ENCODE data around the gene KLF2. TPM values are rescaled to one million over a fixed set of nuclear protein-coding genes. Genes with fewer than 3 reads are reported as not detected.

Gene KLF2
- total RNA-seq, 2 experiments from 2014 or later: 1,201 to 1,291 TPM

- Mint-ChIP-seq H3K4me1 (ENCODE audit: low read depth) (peaks cover 33% of the 10 kb centered on the region), H3K36me3 (ENCODE audit: low read depth) (peaks cover 24% of the 10 kb centered on the region), H3K9me3 (no peaks in the 10 kb centered on the region), H3K27me3 (no peaks in the 10 kb centered on the region), H3K27ac (no peak overlapping the region), H3K4me3 (no peak overlapping the region)
- Histone ChIP-seq H3K4me1 (ENCODE audit: insufficient read depth, low read length) (peaks cover 95% of the 10 kb centered on the region), H3K36me3 (ENCODE audit: insufficient read depth, low read length) (peaks cover 2% of the 10 kb centered on the region), H3K4me3 (ENCODE audit: low read length) (peak overlapping the region; percentile 44), H3K9me3 (ENCODE audit: control insufficient read depth in 1 of 2, insufficient read depth in 1 of 2, low read length in 2 of 2) (no peaks in the 10 kb centered on the region), H3K27me3 (ENCODE audit: control insufficient read depth in 1 of 2, insufficient read depth in 2 of 2, low read length in 2 of 2) (no peaks in the 10 kb centered on the region), H3K27ac (ENCODE audit: low read depth in 1 of 2, low read length in 2 of 2) (peak overlapping the region; percentile 90 to 97)
- DNase-seq (peak; percentile 83 to 97 (median 92)), ATAC-seq (ENCODE audit: poor library complexity) (peak; percentile 54)
- TF ChIP-seq CTCF (IDR thresholded peaks at IDR 0.05): no peak
- intact Hi-C loops (cut with DNase I, micrococcal nuclease): loop anchor here (1.0 to 5.0 kb wide), 3 partner anchors 45 to 535 kb away; no protein-coding TSS in a partner anchor
- POLR2A ChIA-PET: interaction anchor here (0.6 to 32.3 kb wide), 32 partner anchors 8 to 1936 kb away, joined by 3 to 3819 read pairs (median 5); partner anchors contain the start of genes DNAJB1, FAM32A, HSH2D and JUND
- CTCF ChIA-PET: interaction anchor here (0.5 to 8.0 kb wide), 12 partner anchors 9 to 124 kb away, joined by 3 to 106 read pairs (median 4); partner anchors contain the start of gene KLF2
These were observed 46.9 kb downstream of the KLF2 start for GRCh38 chr19:16371540-16371986.

GRCh38 chr19:16372065-16372915 lies 47.7 kb downstream of the KLF2 start:
- Mint-ChIP-seq H3K27ac (no peak overlapping the region), H3K27me3 (no peaks in the 10 kb centered on the region), H3K9me3 (no peaks in the 10 kb centered on the region), H3K36me3 (ENCODE audit: low read depth) (peaks cover 17% of the 10 kb centered on the region), H3K4me3 (no peak overlapping the region), H3K4me1 (ENCODE audit: low read depth) (peaks cover 39% of the 10 kb centered on the region)
- ChIA-PET CTCF (interaction anchor here (0.7 to 8.0 kb wide), 11 partner anchors 9 to 125 kb away, joined by 3 to 106 read pairs (median 4); partner anchors contain the start of gene KLF2), POLR2A (interaction anchor here (0.6 to 32.3 kb wide), 32 partner anchors 8 to 1936 kb away, joined by 3 to 3819 read pairs (median 5); partner anchors contain the start of genes DNAJB1, FAM32A, HSH2D and JUND)
- H3K27ac ChIP-seq (ENCODE audit: low read depth in 1 of 2, low read length in 2 of 2): peak overlapping the region; percentile 83 to 97
- peaks cover 8% of the 10 kb centered on the region for H3K36me3 ChIP-seq (ENCODE audit: insufficient read depth, low read length)
- ATAC-seq (ENCODE audit: poor library complexity): no peak
- H3K27me3 ChIP-seq (ENCODE audit: control insufficient read depth in 1 of 2, insufficient read depth in 2 of 2, low read length in 2 of 2): no peaks in the 10 kb centered on the region
- peak in 5 of 14 experiments; percentile 22 to 51 (median 38) for DNase-seq
- no peak for TF ChIP-seq CTCF (IDR thresholded peaks at IDR 0.05)
- intact Hi-C loops (cut with DNase I, micrococcal nuclease): loop anchor here (1.0 to 5.0 kb wide), 2 partner anchors 11 to 45 kb away; no protein-coding TSS in a partner anchor
- no peaks in the 10 kb centered on the region for H3K9me3 ChIP-seq (ENCODE audit: control insufficient read depth in 1 of 2, insufficient read depth in 1 of 2, low read length in 2 of 2)
- H3K4me3 ChIP-seq (ENCODE audit: low read length): peak overlapping the region; percentile 39
- peaks cover 96% of the 10 kb centered on the region for H3K4me1 ChIP-seq (ENCODE audit: insufficient read depth, low read length)

GRCh38 chr19:16373079-16373478 lies 48.5 kb downstream of the KLF2 start:
- ChIA-PET POLR2A (interaction anchor here (0.8 to 32.3 kb wide), 6 partner anchors 7 to 187 kb away, joined by 3 to 3819 read pairs (median 89); partner anchors contain the start of gene KLF2), CTCF (interaction anchor here (2.5 to 8.0 kb wide), 4 partner anchors 9 to 43 kb away, joined by 12 to 106 read pairs (median 40); no protein-coding TSS in a partner anchor)
- intact Hi-C loops (cut with DNase I, micrococcal nuclease): loop anchor here in 1 of 2 experiments (5.0 kb wide), 1 partner anchor 44 kb away; no protein-coding TSS in a partner anchor
- peaks cover 10% of the 10 kb centered on the region for H3K36me3 ChIP-seq (ENCODE audit: insufficient read depth, low read length)
- DNase-seq (peak in 1 of 14 experiments; percentile 11), ATAC-seq (ENCODE audit: poor library complexity) (no peak)
- H3K9me3 ChIP-seq (ENCODE audit: control insufficient read depth in 1 of 2, insufficient read depth in 1 of 2, low read length in 2 of 2): no peaks in the 10 kb centered on the region
- H3K36me3 Mint-ChIP-seq (ENCODE audit: low read depth): peaks cover 17% of the 10 kb centered on the region
- H3K4me1 Mint-ChIP-seq (ENCODE audit: low read depth): peaks cover 47% of the 10 kb centered on the region
- H3K27me3 ChIP-seq (ENCODE audit: control insufficient read depth in 1 of 2, insufficient read depth in 2 of 2, low read length in 2 of 2): no peaks in the 10 kb centered on the region
- TF ChIP-seq CTCF (IDR thresholded peaks at IDR 0.05): no peak
- no peaks in the 10 kb centered on the region for H3K27me3 Mint-ChIP-seq
- H3K4me1 ChIP-seq (ENCODE audit: insufficient read depth, low read length): peaks cover 100% of the 10 kb centered on the region
- no peak overlapping the region for H3K4me3 Mint-ChIP-seq
- H3K9me3 Mint-ChIP-seq: no peaks in the 10 kb centered on the region
- H3K4me3 ChIP-seq (ENCODE audit: low read length): no peak overlapping the region
- H3K27ac ChIP-seq (ENCODE audit: low read depth in 1 of 2, low read length in 2 of 2): peak overlapping the region; percentile 83 to 97
- H3K27ac Mint-ChIP-seq: no peak overlapping the region
